ENCODE measurements around the gene MYL3.

MYL3 gene

GRCh38 chr3:46899151-46900006 is 36.1 kb upstream of the MYL3 start:
- DNase-seq (ENCODE audit: low read depth in 1 of 2, low spot score in 1 of 2): no peak

GRCh38 chr3:46898321-46899150 is 35.3 kb upstream of the MYL3 start:
- DNase-seq (ENCODE audit: low read depth in 1 of 2, low spot score in 1 of 2): no peak

- no peak for DNase-seq (ENCODE audit: low read depth in 1 of 2, low spot score in 1 of 2)
Observed at GRCh38 chr3:46897829-46898320, 34.6 kb upstream of the MYL3 start.

GRCh38 chr3:46897031-46897430 is 33.8 kb upstream of the MYL3 start:
- no peak for DNase-seq (ENCODE audit: low read depth in 1 of 2, low spot score in 1 of 2)

GRCh38 chr3:46896386-46896785 is 33.1 kb upstream of the MYL3 start:
- no peak for DNase-seq (ENCODE audit: low read depth in 1 of 2, low spot score in 1 of 2)

- DNase-seq (ENCODE audit: low read depth in 1 of 2, low spot score in 1 of 2): no peak
Observed at GRCh38 chr3:46895761-46896160, 32.5 kb upstream of the MYL3 start.

GRCh38 chr3:46895204-46895660 is 32.0 kb upstream of the MYL3 start:
- peak; percentile 64 to 70 for DNase-seq (ENCODE audit: low read depth in 1 of 2, low spot score in 1 of 2)

GRCh38 chr3:46894256-46894655 is 31.0 kb upstream of the MYL3 start:
- DNase-seq (ENCODE audit: low read depth in 1 of 2, low spot score in 1 of 2): no peak

- no peak for DNase-seq (ENCODE audit: low read depth in 1 of 2, low spot score in 1 of 2)
Observed at GRCh38 chr3:46893763-46894162, 30.5 kb upstream of the MYL3 start.

- no peak for DNase-seq (ENCODE audit: low read depth in 1 of 2, low spot score in 1 of 2)
Observed at GRCh38 chr3:46893146-46893748, 30.0 kb upstream of the MYL3 start.

GRCh38 chr3:46892285-46893145 is 29.3 kb upstream of the MYL3 start:
- no peak for DNase-seq (ENCODE audit: low read depth in 1 of 2, low spot score in 1 of 2)

GRCh38 chr3:46891132-46891531 is 27.9 kb upstream of the MYL3 start:
- DNase-seq (ENCODE audit: low read depth in 1 of 2, low spot score in 1 of 2): no peak

- no peak for DNase-seq (ENCODE audit: low read depth in 1 of 2, low spot score in 1 of 2)
Observed at GRCh38 chr3:46890132-46890531, 26.9 kb upstream of the MYL3 start.

- no peak for DNase-seq (ENCODE audit: low read depth in 1 of 2, low spot score in 1 of 2)
Observed at GRCh38 chr3:46889381-46890110, 26.3 kb upstream of the MYL3 start.

- DNase-seq (ENCODE audit: low read depth in 1 of 2, low spot score in 1 of 2): no peak
Observed at GRCh38 chr3:46888705-46889104, 25.5 kb upstream of the MYL3 start.

- no peak for DNase-seq (ENCODE audit: low read depth in 1 of 2, low spot score in 1 of 2)
Observed at GRCh38 chr3:46887980-46888494, 24.8 kb upstream of the MYL3 start.

- no peak for DNase-seq (ENCODE audit: low read depth in 1 of 2, low spot score in 1 of 2)
Observed at GRCh38 chr3:46885612-46886011, 22.4 kb upstream of the MYL3 start.

GRCh38 chr3:46884929-46885328 is 21.7 kb upstream of the MYL3 start:
- DNase-seq (ENCODE audit: low read depth in 1 of 2, low spot score in 1 of 2): no peak

GRCh38 chr3:46884427-46884826 is 21.2 kb upstream of the MYL3 start:
- no peak for DNase-seq (ENCODE audit: low read depth in 1 of 2, low spot score in 1 of 2)

GRCh38 chr3:46883830-46884185 is 20.6 kb upstream of the MYL3 start:
- no peak for DNase-seq (ENCODE audit: low read depth in 1 of 2, low spot score in 1 of 2)
